Panc1 (cell line): ENCODE data around the gene SUCO. TPM values are rescaled to one million over a fixed set of nuclear protein-coding genes. Genes with fewer than 3 reads are reported as not detected.

Source experiments
- ATAC-seq: fragments of 200-7000 bp; cut with Tn5 transposase; 2 replicates; pipeline ENCODE4 v1.9.1; 2020; ENCODE audit warnings: mild to moderate bottlenecking, moderate library complexity
- BruUV-seq: library from RNA; stranded (reverse); fragments of 400-500 nt; replicated peaks from 2 replicates; lab custom pipeline; 2021; lab: Mats Ljungman, UMichigan
- CTCF ChIA-PET: fragments of 300-600 bp; sonication (Branson Sonifier 250); formaldehyde crosslinking; loops from one replicate; lab custom pipeline; 2022; ENCODE audit warnings: antibody characterized with exemption; lab: Charles Lee
- POLR2A ChIA-PET: fragments of 300-600 bp; sonication (Branson Sonifier 250); formaldehyde crosslinking; loops from one replicate; lab custom pipeline; 2022; ENCODE audit warnings: antibody characterized with exemption; lab: Charles Lee
- DNase-seq: peaks from one replicate; pipeline ENCODE4 v3.0.0-alpha.2; 2010; ENCODE audit warnings: low read depth, low spot score
- H3K27ac ChIP-seq: 2 replicates; pipeline ENCODE4 v1.5.1; 2011; ENCODE audit warnings: mild to moderate bottlenecking, low read length, inconsistent platforms
- H3K27me3 ChIP-seq: fragments of 200-500 bp; sonication (Bioruptor generic); 2 replicates; pipeline ENCODE4 v1.6.0; 2014; ENCODE audit warnings: low read length, inconsistent platforms; ENCODE audit not compliant: control insufficient read depth, insufficient read depth
- H3K36me3 ChIP-seq: fragments of 200-500 bp; sonication (Bioruptor generic); 2 replicates; pipeline ENCODE4 v1.5.1; 2014; ENCODE audit warnings: inconsistent platforms, mild to moderate bottlenecking, low read length, moderate library complexity; ENCODE audit not compliant: control insufficient read depth, insufficient read depth
- H3K4me1 ChIP-seq: 2 replicates; pipeline ENCODE4 v1.5.1; 2011; ENCODE audit warnings: inconsistent platforms, mild to moderate bottlenecking, low read length, moderate library complexity; ENCODE audit not compliant: control insufficient read depth, insufficient read depth
- H3K4me3 ChIP-seq, 2 experiments: 2 replicates each; pipeline ENCODE4 v1.5.1; 2011 to 2012; ENCODE audit warnings: low read depth in 2 of 2, low read length in 2 of 2, mild to moderate bottlenecking in 2 of 2, inconsistent platforms in 1 of 2, moderate library complexity in 1 of 2
- H3K9me3 ChIP-seq: fragments of 200-500 bp; sonication (Bioruptor generic); 2 replicates; pipeline ENCODE4 v1.5.1; 2014; ENCODE audit warnings: low read depth, mild to moderate bottlenecking, inconsistent platforms, low read length, moderate library complexity; ENCODE audit not compliant: control insufficient read depth, insufficient read depth
- CTCF ChIP-seq: fragments of 450-650 bp; IDR thresholded peaks from 2 replicates; pipeline ENCODE4 v1.5.1; 2017; ENCODE audit warnings: mild to moderate bottlenecking
- POLR2AphosphoS5 ChIP-seq: IDR thresholded peaks from 2 replicates; pipeline ENCODE4 v1.6.1; 2012; ENCODE audit warnings: mild to moderate bottlenecking, low read depth, low read length, moderate library complexity
- REST ChIP-seq, 2 experiments: IDR thresholded peaks; 2 replicates each; pipeline ENCODE4 v1.6.1; 2011 to 2012; ENCODE audit warnings: low read depth in 2 of 2, control low read depth in 1 of 2, low read length in 1 of 2, mild to moderate bottlenecking in 1 of 2, moderate library complexity in 1 of 2; ENCODE audit not compliant: insufficient read depth in 1 of 2
- SIN3A ChIP-seq: IDR thresholded peaks from 2 replicates; pipeline ENCODE4 v1.6.1; 2012; ENCODE audit warnings: low read depth, mild to moderate bottlenecking, low read length, moderate library complexity, borderline replicate concordance; ENCODE audit not compliant: insufficient read depth
- TCF7L2 ChIP-seq: IDR thresholded peaks from 2 replicates; pipeline ENCODE4 v1.6.1; 2011; ENCODE audit warnings: mild to moderate bottlenecking, low read depth, low read length, inconsistent platforms
- in situ Hi-C: cut with HindIII; loops from 2 replicates; pipeline ENCODE4 v1.10.0; 2016; ENCODE audit warnings: low sequenced_read_pairs, low pct_unique_long_range_greater_than_20kb
- intact Hi-C: fragments of 100-400 bp; cut with micrococcal nuclease; formaldehyde crosslinking; loops from one replicate; pipeline ENCODE4 v1.10.0; 2022; ENCODE audit not compliant: unreplicated experiment
- total RNA-seq: library from RNA; stranded (reverse); gene quantifications from one replicate; pipeline ENCODE4 v1.2.1, GENCODE V29; 2021; ENCODE audit not compliant: unreplicated experiment

The SUCO gene
- total RNA-seq, 1 experiment from 2014 or later, result 31.3 TPM

DNA sequence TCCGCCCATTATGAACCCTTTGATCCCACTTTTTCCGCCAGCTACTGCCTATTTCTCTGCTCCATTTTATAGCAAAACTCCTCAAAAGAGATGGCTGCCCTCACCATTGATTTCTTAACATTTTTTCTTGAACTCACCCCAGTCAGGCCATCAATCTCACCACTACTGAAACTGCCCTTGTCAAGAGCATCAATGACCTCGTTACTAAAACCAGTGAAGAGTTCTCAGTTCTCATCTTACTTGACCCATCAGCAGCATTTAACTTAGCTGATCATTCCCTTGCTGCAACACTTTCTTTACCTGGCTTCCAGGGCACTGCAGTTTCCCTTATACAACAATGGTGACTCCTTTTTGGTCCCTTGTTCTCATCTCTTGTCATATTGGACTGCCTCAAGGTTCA is 90.8 kb downstream of the SUCO start:
- no TSS peak for BruUV-seq
- no peak for ATAC-seq
- 0 out of 2 replicates have a peak, but pooled peaks cover 5% of the 10 kb centered on the region for H3K9me3 ChIP-seq
- no peak for DNase-seq
- H3K36me3 ChIP-seq, result no peaks in the 10 kb centered on the region
- H3K27ac ChIP-seq, result no peak overlapping the region
- ChIA-PET CTCF (no interaction called here), POLR2A (no interaction called here)
- intact Hi-C loops, result no loop called here
- TF ChIP-seq REST (IDR thresholded peaks at IDR 0.05; ENCODE audit: insufficient read depth in 1 of 2, low read depth in 2 of 2, low read length in 1 of 2), result no peak
- no peak for TF ChIP-seq TCF7L2
- TF ChIP-seq SIN3A, result no peak
- no peak overlapping the region for H3K4me3 ChIP-seq
- in situ Hi-C loops, result no loop called here
- H3K4me1 ChIP-seq, result no peaks in the 10 kb centered on the region
- no peaks in the 10 kb centered on the region for H3K27me3 ChIP-seq

- ATAC-seq, result no peak
- in situ Hi-C loops (no loop called here), intact Hi-C loops (no loop called here)
- H3K27ac ChIP-seq, result no peak overlapping the region
- H3K27me3 ChIP-seq, result no peaks in the 10 kb centered on the region
- BruUV-seq, result no TSS peak
- H3K36me3 ChIP-seq, result no peaks in the 10 kb centered on the region
- H3K9me3 ChIP-seq, result no peaks in the 10 kb centered on the region; the same call in 1 of the 2 replicates
- ChIA-PET CTCF (no interaction called here), POLR2A (no interaction called here)
- H3K4me1 ChIP-seq, result no peaks in the 10 kb centered on the region
- TF ChIP-seq CTCF (no peak), TCF7L2 (no peak), SIN3A (no peak), POLR2AphosphoS5 (no peak), REST (IDR thresholded peaks at IDR 0.05; ENCODE audit: insufficient read depth in 1 of 2, low read depth in 2 of 2, low read length in 1 of 2) (no peak)
- DNase-seq, result no peak
- H3K4me3 ChIP-seq, result no peak overlapping the region
Observed at GRCh38 chr1:172626845-172627244, 93.9 kb downstream of the SUCO start.
